CD8-positive, alpha-beta memory T cell (primary cell): ENCODE results near the gene MOAP1. TPM values are rescaled to one million over a fixed set of nuclear protein-coding genes. Genes with fewer than 3 reads are reported as not detected.

ENCODE experiments used
- CTCF ChIA-PET: fragments of 350-600 bp; sonication (Branson Sonifier 250); formaldehyde crosslinking; loops from one replicate; lab custom pipeline; 2021; ENCODE audit warnings: antibody characterized with exemption; lab: Charles Lee
- POLR2A ChIA-PET: fragments of 350-600 bp; sonication (Branson Sonifier 250); formaldehyde crosslinking; loops from one replicate; lab custom pipeline; 2021; ENCODE audit warnings: antibody characterized with exemption; lab: Charles Lee
- DNase-seq, 5 donors: peaks; one replicate each; pipeline versions ENCODE4 v3.0.0 to v3.0.0-alpha.2; 2020 to 2022; ENCODE audit warnings: mixed read lengths in 1 of 5
- H3K27ac ChIP-seq: one replicate; pipeline ENCODE4 v1.7.0; 2013; ENCODE audit warnings: low read depth, mild to moderate bottlenecking, low read length, moderate library complexity
- H3K27me3 ChIP-seq: 2 replicates; pipeline ENCODE4 v1.7.0; 2013; ENCODE audit warnings: low read length, mild to moderate bottlenecking; ENCODE audit not compliant: insufficient read depth, poor library complexity, severe bottlenecking
- H3K36me3 ChIP-seq: 2 replicates; pipeline ENCODE4 v1.7.0; 2013; ENCODE audit warnings: mild to moderate bottlenecking, low read length, moderate library complexity; ENCODE audit not compliant: insufficient read depth
- H3K4me1 ChIP-seq: 2 replicates; pipeline ENCODE4 v1.7.0; 2013; ENCODE audit warnings: mild to moderate bottlenecking, low read length, moderate library complexity; ENCODE audit not compliant: insufficient read depth
- H3K4me3 ChIP-seq: 2 replicates; pipeline ENCODE4 v1.7.0; 2013; ENCODE audit warnings: mild to moderate bottlenecking, low read length
- H3K9me3 ChIP-seq: 2 replicates; pipeline ENCODE4 v1.7.0; 2013; ENCODE audit warnings: mild to moderate bottlenecking, low read length
- H3K27ac Mint-ChIP-seq, 8 donors: one replicate each; pipeline ENCODE4 v1.8.0; 2020 to 2021; ENCODE audit warnings: mixed read lengths in 8 of 8, mild to moderate bottlenecking in 6 of 8, inconsistent platforms in 3 of 8, moderate library complexity in 3 of 8
- H3K27me3 Mint-ChIP-seq, 2 donors: one replicate each; pipeline ENCODE4 v1.8.0; 2020 to 2021; ENCODE audit warnings: mixed read lengths in 2 of 2, mild to moderate bottlenecking in 1 of 2, moderate library complexity in 1 of 2
- H3K36me3 Mint-ChIP-seq, 3 donors: one replicate each; pipeline ENCODE4 v1.8.0; 2020 to 2021; ENCODE audit warnings: mixed read lengths in 3 of 3, inconsistent platforms in 1 of 3, mild to moderate bottlenecking in 1 of 3
- H3K4me1 Mint-ChIP-seq, 3 donors: one replicate each; pipeline ENCODE4 v1.8.0; 2020 to 2021; ENCODE audit warnings: mixed read lengths in 3 of 3, inconsistent platforms in 1 of 3, mild to moderate bottlenecking in 1 of 3
- H3K4me3 Mint-ChIP-seq, 7 donors: one replicate each; pipeline ENCODE4 v1.8.0; 2020 to 2021; ENCODE audit warnings: mixed read lengths in 7 of 7, mild to moderate bottlenecking in 6 of 7, moderate library complexity in 4 of 7, inconsistent platforms in 2 of 7
- H3K9me3 Mint-ChIP-seq, 5 donors: one replicate each; pipeline ENCODE4 v1.8.0; 2020 to 2022; ENCODE audit warnings: mixed read lengths in 5 of 5, mild to moderate bottlenecking in 3 of 5, moderate library complexity in 2 of 5, inconsistent platforms in 1 of 5
- polyA plus RNA-seq: library from polyadenylated mRNA; unstranded; fragments of 300-500 nt; fragmentation: Illumina TruSeq; gene quantifications from one replicate; pipeline ENCODE4 v1.2.3, GENCODE V29; 2021
- total RNA-seq, 2 experiments: library from RNA; stranded (reverse); gene quantifications; one replicate each; pipeline ENCODE4 v1.2.3, GENCODE V29; 2021

Gene MOAP1
- total and polyA plus RNA-seq, 3 experiments from 2014 or later: 16.7 to 67.4 (median 17.4) TPM

GRCh38 chr14:93220509-93220908 lies 35.8 kb upstream of the MOAP1 start:
- Mint-ChIP-seq H3K27me3 (no peaks in the 10 kb centered on the region), H3K4me3 (no peak overlapping the region), H3K36me3 (peaks cover 15 to 68% (median 25%) of the 10 kb centered on the region in 3 donors), H3K9me3 (no peaks in the 10 kb centered on the region), H3K27ac (peak overlapping the region in 1 of 8 donors; percentile 65), H3K4me1 (no peaks in the 10 kb centered on the region)
- ChIA-PET POLR2A (no interaction called here), CTCF (no interaction called here)
- Histone ChIP-seq H3K27me3 (no peaks in the 10 kb centered on the region), H3K4me3 (no peak overlapping the region), H3K9me3 (no peaks in the 10 kb centered on the region), H3K27ac (no peak overlapping the region), H3K36me3 (peaks cover 13% of the 10 kb centered on the region), H3K4me1 (no peaks in the 10 kb centered on the region)
- DNase-seq: no peak

DNA sequence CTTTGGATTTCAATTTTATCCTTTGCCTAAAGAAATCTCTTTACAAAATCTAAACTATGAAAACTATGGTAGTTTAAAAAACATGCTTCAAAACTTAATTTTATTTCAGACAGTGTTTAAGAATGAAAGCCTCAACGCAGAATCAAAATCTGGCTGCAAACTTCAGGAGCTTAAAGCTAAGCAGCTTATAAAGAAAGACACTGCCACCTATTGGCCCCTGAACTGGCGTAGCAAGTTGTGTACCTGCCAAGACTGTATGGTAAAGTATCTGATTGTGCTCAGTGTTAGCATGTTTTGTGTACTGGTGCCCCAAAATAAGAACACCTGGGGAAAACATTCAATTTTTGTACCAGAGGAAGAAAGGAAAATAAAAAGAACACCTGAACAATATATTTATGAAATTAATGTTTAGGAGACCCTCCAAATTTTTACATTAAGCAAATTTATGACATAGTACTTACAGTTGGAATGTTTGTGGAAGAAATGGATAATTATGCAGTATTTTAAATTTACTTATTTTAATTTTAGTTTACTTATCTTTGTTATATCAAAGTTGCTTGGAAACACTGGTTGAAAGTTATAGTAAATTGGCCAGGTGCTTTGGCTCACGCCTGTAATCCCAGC lies 34.5 kb upstream of the MOAP1 start:
- ChIA-PET POLR2A (interaction anchor here (0.6 kb wide), 1 partner anchor 816 kb away, joined by 11 read pairs; no protein-coding TSS in a partner anchor), CTCF (interaction anchor here (1.0 to 1.3 kb wide), 7 partner anchors 12 to 264 kb away, joined by 4 to 10 read pairs (median 5); partner anchors contain the start of genes GON7 and UBR7)
- Histone ChIP-seq H3K9me3 (no peaks in the 10 kb centered on the region), H3K4me3 (no peak overlapping the region), H3K36me3 (peaks cover 13% of the 10 kb centered on the region), H3K27ac (no peak overlapping the region), H3K27me3 (no peaks in the 10 kb centered on the region), H3K4me1 (no peaks in the 10 kb centered on the region)
- Mint-ChIP-seq H3K27me3 (no peaks in the 10 kb centered on the region), H3K4me1 (no peaks in the 10 kb centered on the region), H3K27ac (no peak overlapping the region), H3K36me3 (peaks cover 15 to 66% (median 25%) of the 10 kb centered on the region in 3 donors), H3K9me3 (no peaks in the 10 kb centered on the region), H3K4me3 (no peak overlapping the region)
- DNase-seq: peak; percentile 12 to 68 (median 23)

- peaks cover 9% of the 10 kb centered on the region for H3K36me3 ChIP-seq
- no peaks in the 10 kb centered on the region for H3K4me1 ChIP-seq
- POLR2A ChIA-PET: no interaction called here
- Mint-ChIP-seq H3K36me3 (peaks cover 9 to 68% (median 16%) of the 10 kb centered on the region in 3 donors), H3K4me1 (peaks cover 1 to 9% (median 2%) of the 10 kb centered on the region in 3 donors), H3K27ac (no peak overlapping the region), H3K9me3 (no peaks in the 10 kb centered on the region), H3K4me3 (no peak overlapping the region), H3K27me3 (no peaks in the 10 kb centered on the region)
- H3K9me3 ChIP-seq: no peaks in the 10 kb centered on the region
- no peak for DNase-seq
- no peaks in the 10 kb centered on the region for H3K27me3 ChIP-seq
- CTCF ChIA-PET: no interaction called here
- no peak overlapping the region for H3K27ac ChIP-seq
- no peak overlapping the region for H3K4me3 ChIP-seq
Measured at GRCh38 chr14:93214598-93214997, 29.9 kb upstream of the MOAP1 start.

DNA sequence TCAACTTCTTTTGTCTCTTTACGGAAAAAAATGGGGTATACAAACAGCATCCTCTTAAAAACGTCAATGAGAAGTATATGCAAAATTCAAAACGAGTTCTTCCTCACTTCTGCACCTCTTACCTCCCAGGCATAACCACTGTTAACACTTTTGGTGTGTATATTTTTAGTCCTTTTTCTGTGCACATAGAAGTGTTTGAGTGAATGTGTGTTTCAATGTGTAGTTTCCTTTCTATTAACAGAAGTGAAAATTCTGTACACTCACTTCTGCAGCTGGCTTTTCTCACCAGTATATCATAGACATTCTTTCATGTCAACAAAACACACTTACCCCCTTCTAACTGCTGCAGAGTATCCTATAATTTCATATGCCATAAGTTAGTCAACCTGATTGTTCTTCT lies 27.7 kb upstream of the MOAP1 start:
- Histone ChIP-seq H3K4me1 (peaks cover 8% of the 10 kb centered on the region), H3K27me3 (no peaks in the 10 kb centered on the region), H3K27ac (no peak overlapping the region), H3K36me3 (peaks cover 9% of the 10 kb centered on the region), H3K4me3 (no peak overlapping the region), H3K9me3 (no peaks in the 10 kb centered on the region)
- H3K36me3 Mint-ChIP-seq: peaks cover 0 to 61% (median 13%) of the 10 kb centered on the region in 3 donors
- no peak for DNase-seq
- peak overlapping the region in 2 of 8 donors; percentile 2 to 67 for H3K27ac Mint-ChIP-seq
- H3K4me1 Mint-ChIP-seq: peaks cover 15 to 29% (median 21%) of the 10 kb centered on the region in 3 donors
- no peaks in the 10 kb centered on the region for H3K27me3 Mint-ChIP-seq
- CTCF ChIA-PET: no interaction called here
- H3K4me3 Mint-ChIP-seq: peak overlapping the region in 1 of 7 donors; percentile 45
- POLR2A ChIA-PET: no interaction called here
- H3K9me3 Mint-ChIP-seq: no peaks in the 10 kb centered on the region

GRCh38 chr14:93207468-93208308 lies 23.0 kb upstream of the MOAP1 start:
- POLR2A ChIA-PET: interaction anchor here (0.7 to 3.0 kb wide), 2 partner anchors 23 to 95 kb away, joined by 3 to 36 read pairs; partner anchors contain the start of genes LYSET and MOAP1
- Mint-ChIP-seq H3K27me3 (no peaks in the 10 kb centered on the region), H3K4me3 (peak overlapping the region; percentile 95 to 100 (median 98)), H3K4me1 (peaks cover 40 to 61% (median 57%) of the 10 kb centered on the region in 3 donors), H3K27ac (peak overlapping the region; percentile 65 to 99 (median 90)), H3K9me3 (no peaks in the 10 kb centered on the region), H3K36me3 (peaks cover 0 to 28% (median 3%) of the 10 kb centered on the region in 3 donors)
- H3K36me3 ChIP-seq: no peaks in the 10 kb centered on the region
- H3K27ac ChIP-seq: peak overlapping the region; percentile 78
- peaks cover 22% of the 10 kb centered on the region for H3K4me1 ChIP-seq
- CTCF ChIA-PET: interaction anchor here (1.0 to 4.8 kb wide), 8 partner anchors 10 to 256 kb away, joined by 3 to 30 read pairs (median 6); partner anchors contain the start of genes LYSET and MOAP1
- H3K27me3 ChIP-seq: no peaks in the 10 kb centered on the region
- DNase-seq: peak in 2 of 5 donors; percentile 10 to 23
- peak overlapping the region; percentile 96 for H3K4me3 ChIP-seq
- no peaks in the 10 kb centered on the region for H3K9me3 ChIP-seq

- peak; percentile 84 to 91 (median 85) for DNase-seq
- POLR2A ChIA-PET: interaction anchor here (3.0 kb wide), 1 partner anchor 22 kb away, joined by 36 read pairs; the partner anchor contains the start of genes LYSET and MOAP1
- Mint-ChIP-seq H3K27me3 (no peaks in the 10 kb centered on the region), H3K4me1 (peaks cover 42 to 60% (median 59%) of the 10 kb centered on the region in 3 donors), H3K27ac (peak within 1 kb of the TSS; percentile 88 to 99 (median 96)), H3K36me3 (peaks cover 0 to 24% (median 0%) of the 10 kb centered on the region in 3 donors), H3K4me3 (peak within 1 kb of the TSS; percentile 95 to 100 (median 98)), H3K9me3 (no peaks in the 10 kb centered on the region)
- no peaks in the 10 kb centered on the region for H3K27me3 ChIP-seq
- peaks cover 22% of the 10 kb centered on the region for H3K4me1 ChIP-seq
- H3K36me3 ChIP-seq: no peaks in the 10 kb centered on the region
- H3K4me3 ChIP-seq: peak within 1 kb of the TSS; percentile 96
- peak within 1 kb of the TSS; percentile 78 for H3K27ac ChIP-seq
- H3K9me3 ChIP-seq: no peaks in the 10 kb centered on the region
- CTCF ChIA-PET: interaction anchor here (1.0 to 4.8 kb wide), 9 partner anchors 11 to 255 kb away, joined by 3 to 30 read pairs (median 6); partner anchors contain the start of genes LYSET and MOAP1
Measured at GRCh38 chr14:93206793-93207467, 22.2 kb upstream of the MOAP1 start, which contains the start of the genes GON7 and UBR7. TSS of gene GON7 (minus strand) at chr14:93207065. CDS start at chr14:93207037, 28 bp downstream. TSS of gene UBR7 (plus strand) at chr14:93207256. CDS start at chr14:93207292, 36 bp downstream.

GRCh38 chr14:93201155-93201704 lies 16.5 kb upstream of the MOAP1 start:
- Mint-ChIP-seq H3K36me3 (peaks cover 0 to 10% (median 0%) of the 10 kb centered on the region in 3 donors), H3K9me3 (no peaks in the 10 kb centered on the region), H3K4me1 (peaks cover 22 to 32% (median 30%) of the 10 kb centered on the region in 3 donors), H3K27me3 (no peaks in the 10 kb centered on the region), H3K4me3 (no peak overlapping the region), H3K27ac (peak overlapping the region in 1 of 8 donors; percentile 63)
- DNase-seq: no peak
- Histone ChIP-seq H3K36me3 (no peaks in the 10 kb centered on the region), H3K27ac (no peak overlapping the region), H3K4me1 (peaks cover 15% of the 10 kb centered on the region), H3K4me3 (no peak overlapping the region), H3K27me3 (no peaks in the 10 kb centered on the region), H3K9me3 (no peaks in the 10 kb centered on the region)
- CTCF ChIA-PET: no interaction called here
- POLR2A ChIA-PET: no interaction called here
